HepG2 (cell line): ENCODE data around the gene ABCB10. TPM values are rescaled to one million over a fixed set of nuclear protein-coding genes. Genes with fewer than 3 reads are reported as not detected.

Source experiments
- ATAC-seq: fragments of 200-7000 bp; cut with Tn5 transposase; 3 replicates; pipeline ENCODE4 v1.9.1; 2020; ENCODE audit warnings: mild to moderate bottlenecking, moderate library complexity
- BruUV-seq: library from RNA; stranded (reverse); fragments of 400-500 nt; replicated peaks from 2 replicates; lab custom pipeline; 2021; lab: Mats Ljungman, UMichigan
- CTCF ChIA-PET: fragments of 300-600 bp; formaldehyde crosslinking; extraction: SDS; loops from one replicate; lab custom pipeline; 2021; ENCODE audit warnings: low total read pairs, inconsistent platforms, low intra/inter-chr PET ratio; lab: Yijun Ruan, JAX
- POLR2A ChIA-PET: fragments of 350-600 bp; sonication (Branson Sonifier 250); formaldehyde crosslinking; loops from one replicate; lab custom pipeline; 2020; ENCODE audit warnings: antibody characterized with exemption, inconsistent platforms; lab: Yijun Ruan, JAX
- DNase-seq: peaks from one replicate; pipeline ENCODE4 v3.0.0-alpha.2; 2015; ENCODE audit warnings: low spot score
- FAIRE-seq: peaks from 3 replicates; lab custom pipeline; 2011; peaks lifted over from hg19 to GRCh38; lab: Jason Lieb, UNC
- H2AFZ ChIP-seq: one replicate; pipeline ENCODE4 v1.6.1; 2011; ENCODE audit warnings: low read length, inconsistent platforms
- H3K27ac ChIP-seq: fragments of 300-600 bp; 3 replicates; pipeline ENCODE4 v1.8.0; 2011; ENCODE audit warnings: mixed run types, mild to moderate bottlenecking, mixed read lengths, low read length, inconsistent platforms; ENCODE audit not compliant: insufficient read depth; ENCODE audit errors: extremely low read length
- H3K27me3 ChIP-seq, 2 experiments: fragments of 200-600 bp in 1 of 2; 2 replicates in 1 of 2; 3 replicates in 1 of 2; pipeline versions ENCODE4 v1.6.0 to v1.8.0; 2011; ENCODE audit warnings: low read length in 2 of 2, mild to moderate bottlenecking in 2 of 2, moderate library complexity in 2 of 2, inconsistent platforms in 1 of 2; ENCODE audit not compliant: insufficient read depth in 2 of 2, control insufficient read depth in 1 of 2
- H3K36me3 ChIP-seq, 2 experiments: fragments of 200-600 bp in 1 of 2; replicated peaks in 1 of 2; 2 replicates in 1 of 2; 3 replicates in 1 of 2; pipeline versions ENCODE4 v1.5.1 to v1.8.0; 2011; ENCODE audit warnings: low read length in 2 of 2, inconsistent platforms in 1 of 2; ENCODE audit not compliant: insufficient read depth in 2 of 2, control insufficient read depth in 1 of 2
- H3K4me1 ChIP-seq: 2 replicates; pipeline ENCODE4 v1.5.1; 2012; ENCODE audit warnings: low read length, inconsistent platforms; ENCODE audit not compliant: insufficient read depth
- H3K4me2 ChIP-seq: 2 replicates; pipeline ENCODE4 v1.6.0; 2011; ENCODE audit warnings: low read depth, low read length, inconsistent platforms
- H3K4me3 ChIP-seq, 3 experiments: fragments of 200-600 bp in 1 of 3; sonication (generic), shearing (Covaris generic) in 1 of 3; replicated peaks in 1 of 3; 2 replicates each; pipeline ENCODE4 v1.5.1; 2011 to 2016; ENCODE audit warnings: low read length in 3 of 3, inconsistent platforms in 2 of 3, low read depth in 2 of 3, mild to moderate bottlenecking in 2 of 3, control low read depth in 1 of 3, mixed read lengths in 1 of 3; ENCODE audit not compliant: insufficient read depth in 1 of 3
- H3K79me2 ChIP-seq: one replicate; pipeline ENCODE4 v1.6.1; 2011; ENCODE audit warnings: low read length, inconsistent platforms; ENCODE audit not compliant: insufficient read depth
- H3K9ac ChIP-seq: 2 replicates; pipeline ENCODE4 v1.6.0; 2011; ENCODE audit warnings: mild to moderate bottlenecking, low read depth, low read length, inconsistent platforms; ENCODE audit not compliant: insufficient read depth
- H3K9me3 ChIP-seq: 2 replicates; pipeline ENCODE4 v1.5.1; 2012; ENCODE audit warnings: mild to moderate bottlenecking, low read length
- H4K20me1 ChIP-seq: 2 replicates; pipeline ENCODE4 v1.6.0; 2011; ENCODE audit warnings: inconsistent platforms, mild to moderate bottlenecking, low read length, moderate library complexity; ENCODE audit not compliant: insufficient read depth
- CBFB ChIP-seq: sonication (generic); formaldehyde crosslinking; IDR thresholded peaks from 2 replicates; pipeline ENCODE4 v1.4.0; 2020; ENCODE audit warnings: missing genetic modification reagents
- CERS6 ChIP-seq: sonication (generic); formaldehyde crosslinking; IDR thresholded peaks from 2 replicates; pipeline ENCODE4 v1.5.0; 2020; ENCODE audit warnings: missing genetic modification reagents
- GMEB1 ChIP-seq: sonication (generic); formaldehyde crosslinking; IDR thresholded peaks from 2 replicates; pipeline ENCODE4 v1.5.1; 2020; ENCODE audit warnings: missing genetic modification reagents, mild to moderate bottlenecking, borderline replicate concordance
- NFRKB ChIP-seq: fragments of 450-650 bp; IDR thresholded peaks from 2 replicates; pipeline ENCODE4 v1.6.1; 2017
- POLR2AphosphoS5 ChIP-seq: IDR thresholded peaks from 2 replicates; pipeline ENCODE4 v1.6.1; 2012; ENCODE audit warnings: low read depth, low read length
- PPARG ChIP-seq: conservative IDR thresholded peaks from 2 replicates; pipeline ENCODE4 v1.6.1; 2016; ENCODE audit warnings: missing biosample characterization, missing genetic modification reagents
- RFX3 ChIP-seq: IDR thresholded peaks from 2 replicates; pipeline ENCODE4 v1.6.1; 2016; ENCODE audit warnings: missing biosample characterization, missing genetic modification reagents
- SOX13 ChIP-seq, 3 experiments: fragments of 450-650 bp in 1 of 3; sonication (generic) in 1 of 3; formaldehyde crosslinking in 1 of 3; IDR thresholded peaks in 2 of 3; conservative IDR thresholded peaks in 1 of 3; 2 replicates each; pipeline versions ENCODE4 v1.5.0 to v1.6.1; 2016 to 2020; ENCODE audit warnings: antibody characterized with exemption in 1 of 3, mild to moderate bottlenecking in 1 of 3, missing compliant biosample characterization in 1 of 3, missing genetic modification reagents in 1 of 3, moderate library complexity in 1 of 3
- YEATS4 ChIP-seq: sonication (generic); formaldehyde crosslinking; IDR thresholded peaks from 2 replicates; pipeline ENCODE4 v1.4.0; 2020; ENCODE audit warnings: missing genetic modification reagents, borderline replicate concordance
- ZNF362 ChIP-seq: sonication (generic); formaldehyde crosslinking; IDR thresholded peaks from 2 replicates; pipeline ENCODE4 v1.4.0; 2020; ENCODE audit warnings: missing genetic modification reagents, mild to moderate bottlenecking, borderline replicate concordance
- ZNF577 ChIP-seq: sonication (generic); formaldehyde crosslinking; IDR thresholded peaks from 2 replicates; pipeline ENCODE4 v1.4.0; 2020; ENCODE audit warnings: mild to moderate bottlenecking, low read depth, missing genetic modification reagents, borderline replicate concordance
- in situ Hi-C: cut with HindIII; loops from 2 replicates; pipeline ENCODE4 v1.10.0; 2017; ENCODE audit warnings: low pct_unique_long_range_greater_than_20kb; ENCODE audit not compliant: extremely low pct_ligation_motif_present
- intact Hi-C: fragments of 100-400 bp; cut with micrococcal nuclease; formaldehyde crosslinking; loops from one replicate; pipeline ENCODE4 v1.10.0; 2022; ENCODE audit not compliant: unreplicated experiment
- polyA plus RNA-seq, 8 experiments: library from polyadenylated mRNA; depleted of rRNA in 3 of 8; stranded (reverse) in 7 of 8; unstranded in 1 of 8; fragments of >200 nt; fragmentation: Illumina TruSeq in 4 of 8; extraction: Trizol in 4 of 8; gene quantifications; 2 replicates each; pipeline versions ENCODE4 v1.2.1 to v1.2.3, GENCODE V29; 2011 to 2016; ENCODE audit warnings: low read depth in 4 of 8, missing spikeins in 1 of 8, mixed read lengths in 1 of 8; ENCODE audit not compliant: insufficient read depth in 1 of 8
- total RNA-seq, 5 experiments: library from RNA; depleted of rRNA; stranded (reverse); fragments of >200 nt; fragmentation: Illumina TruSeq; extraction: Trizol; gene quantifications; 2 replicates each; pipeline ENCODE4 v1.2.3, GENCODE V29; 2016; ENCODE audit warnings: low read depth in 1 of 5
- TF ChIP-seq, protein P1 (sequence below): sonication (generic); formaldehyde crosslinking; IDR thresholded peaks from 2 replicates; pipeline ENCODE4 v1.4.0; 2020; ENCODE audit warnings: mild to moderate bottlenecking, missing genetic modification reagents
- TF ChIP-seq, protein P2 (sequence below): sonication (generic); formaldehyde crosslinking; IDR thresholded peaks from 2 replicates; pipeline ENCODE4 v1.4.0; 2020; ENCODE audit warnings: missing genetic modification reagents
- TF ChIP-seq, protein P3 (sequence below): sonication (generic); formaldehyde crosslinking; IDR thresholded peaks from 2 replicates; pipeline ENCODE4 v1.4.0; 2020; ENCODE audit warnings: mild to moderate bottlenecking, low read depth, missing genetic modification reagents

The ABCB10 gene
- total and polyA plus RNA-seq, 2 of the 13 experiments (the other 11 are each of a cell fraction or from before 2014, with no cell fraction given) = 11.2 to 28.9 TPM

DNA sequence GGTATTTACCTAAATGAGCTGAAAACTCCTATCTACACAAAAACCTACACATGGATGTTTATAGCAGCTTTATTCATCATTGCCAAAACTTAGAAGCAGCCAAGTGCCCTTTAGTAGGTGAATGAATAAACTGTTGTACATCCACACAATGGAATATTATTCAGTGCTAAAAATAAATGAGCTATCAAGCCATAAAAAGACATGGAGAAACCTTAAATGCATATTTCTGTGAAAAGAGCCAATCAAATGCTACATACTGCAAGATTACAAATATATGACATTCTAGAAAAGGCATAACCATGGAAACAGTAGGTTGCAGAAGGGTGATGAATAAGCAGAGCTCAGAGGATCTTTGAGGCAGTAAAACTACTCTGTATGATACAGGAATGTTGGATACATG lies 23.3 kb downstream of the ABCB10 start:
- Histone ChIP-seq H3K9ac (no peak overlapping the region), H3K36me3 (peaks cover 8 to 52% of the 10 kb centered on the region in 2 experiments), H2AFZ (no peak overlapping the region), H3K9me3 (no peaks in the 10 kb centered on the region), H3K4me3 (no peak overlapping the region), H3K27me3 (no peaks in the 10 kb centered on the region), H3K27ac (no peak overlapping the region), H3K4me2 (no peak overlapping the region), H3K79me2 (no peaks in the 10 kb centered on the region), H4K20me1 (no peaks in the 10 kb centered on the region), H3K4me1 (no peaks in the 10 kb centered on the region)
- DNase-seq (no peak), ATAC-seq (no peak), FAIRE-seq (no peak)
- intact Hi-C loops (no loop called here), in situ Hi-C loops (no loop called here)
- ChIA-PET POLR2A (no interaction called here), CTCF (no interaction called here)
- no TSS peak for BruUV-seq
- TF ChIP-seq, protein P1, sequence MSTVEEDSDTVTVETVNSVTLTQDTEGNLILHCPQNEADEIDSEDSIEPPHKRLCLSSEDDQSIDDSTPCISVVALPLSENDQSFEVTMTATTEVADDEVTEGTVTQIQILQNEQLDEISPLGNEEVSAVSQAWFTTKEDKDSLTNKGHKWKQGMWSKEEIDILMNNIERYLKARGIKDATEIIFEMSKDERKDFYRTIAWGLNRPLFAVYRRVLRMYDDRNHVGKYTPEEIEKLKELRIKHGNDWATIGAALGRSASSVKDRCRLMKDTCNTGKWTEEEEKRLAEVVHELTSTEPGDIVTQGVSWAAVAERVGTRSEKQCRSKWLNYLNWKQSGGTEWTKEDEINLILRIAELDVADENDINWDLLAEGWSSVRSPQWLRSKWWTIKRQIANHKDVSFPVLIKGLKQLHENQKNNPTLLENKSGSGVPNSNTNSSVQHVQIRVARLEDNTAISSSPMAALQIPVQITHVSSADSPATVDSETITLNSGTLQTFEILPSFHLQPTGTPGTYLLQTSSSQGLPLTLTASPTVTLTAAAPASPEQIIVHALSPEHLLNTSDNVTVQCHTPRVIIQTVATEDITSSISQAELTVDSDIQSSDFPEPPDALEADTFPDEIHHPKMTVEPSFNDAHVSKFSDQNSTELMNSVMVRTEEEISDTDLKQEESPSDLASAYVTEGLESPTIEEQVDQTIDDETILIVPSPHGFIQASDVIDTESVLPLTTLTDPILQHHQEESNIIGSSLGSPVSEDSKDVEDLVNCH (CRISPR knock-in tag) = no peak
- TF ChIP-seq PPARG (CRISPR knock-in tag) (no peak), YEATS4 (CRISPR knock-in tag) (no peak), ZNF362 (CRISPR knock-in tag) (no peak), GMEB1 (CRISPR knock-in tag) (no peak), CERS6 (CRISPR knock-in tag) (no peak), POLR2AphosphoS5 (no peak), RFX3 (CRISPR knock-in tag) (no peak), CBFB (CRISPR knock-in tag) (no peak), SOX13 (IDR thresholded peaks at IDR 0.05) (no peak), SOX13 (CRISPR knock-in tag; conservative IDR thresholded peaks at IDR 0.05 in 1 of 2, IDR thresholded peaks at IDR 0.05 in 1 of 2) (no peak), NFRKB (no peak), ZNF577 (CRISPR knock-in tag) (no peak)
- TF ChIP-seq, protein P2, sequence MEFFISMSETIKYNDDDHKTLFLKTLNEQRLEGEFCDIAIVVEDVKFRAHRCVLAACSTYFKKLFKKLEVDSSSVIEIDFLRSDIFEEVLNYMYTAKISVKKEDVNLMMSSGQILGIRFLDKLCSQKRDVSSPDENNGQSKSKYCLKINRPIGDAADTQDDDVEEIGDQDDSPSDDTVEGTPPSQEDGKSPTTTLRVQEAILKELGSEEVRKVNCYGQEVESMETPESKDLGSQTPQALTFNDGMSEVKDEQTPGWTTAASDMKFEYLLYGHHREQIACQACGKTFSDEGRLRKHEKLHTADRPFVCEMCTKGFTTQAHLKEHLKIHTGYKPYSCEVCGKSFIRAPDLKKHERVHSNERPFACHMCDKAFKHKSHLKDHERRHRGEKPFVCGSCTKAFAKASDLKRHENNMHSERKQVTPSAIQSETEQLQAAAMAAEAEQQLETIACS (CRISPR knock-in tag) = no peak
- TF ChIP-seq, protein P3, sequence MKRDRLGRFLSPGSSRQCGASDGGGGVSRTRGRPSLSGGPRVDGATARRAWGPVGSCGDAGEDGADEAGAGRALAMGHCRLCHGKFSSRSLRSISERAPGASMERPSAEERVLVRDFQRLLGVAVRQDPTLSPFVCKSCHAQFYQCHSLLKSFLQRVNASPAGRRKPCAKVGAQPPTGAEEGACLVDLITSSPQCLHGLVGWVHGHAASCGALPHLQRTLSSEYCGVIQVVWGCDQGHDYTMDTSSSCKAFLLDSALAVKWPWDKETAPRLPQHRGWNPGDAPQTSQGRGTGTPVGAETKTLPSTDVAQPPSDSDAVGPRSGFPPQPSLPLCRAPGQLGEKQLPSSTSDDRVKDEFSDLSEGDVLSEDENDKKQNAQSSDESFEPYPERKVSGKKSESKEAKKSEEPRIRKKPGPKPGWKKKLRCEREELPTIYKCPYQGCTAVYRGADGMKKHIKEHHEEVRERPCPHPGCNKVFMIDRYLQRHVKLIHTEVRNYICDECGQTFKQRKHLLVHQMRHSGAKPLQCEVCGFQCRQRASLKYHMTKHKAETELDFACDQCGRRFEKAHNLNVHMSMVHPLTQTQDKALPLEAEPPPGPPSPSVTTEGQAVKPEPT = no peak
